Endothelial cell of umbilical vein (primary cell): ENCODE results near the gene SRGN.

Source experiments
- EZH2 ChIP-seq: IDR thresholded peaks from 2 replicates; pipeline ENCODE4 v1.6.1; 2012; ENCODE audit warnings: borderline replicate concordance, low read depth, mild to moderate bottlenecking, moderate library complexity, low read length, inconsistent platforms; ENCODE audit not compliant: severe bottlenecking
- POLR2A ChIP-seq: IDR thresholded peaks from 2 replicates; pipeline ENCODE4 v1.6.1; 2012; ENCODE audit warnings: low read depth, mild to moderate bottlenecking, control low read depth, low read length
- POLR2AphosphoS5 ChIP-seq: IDR thresholded peaks from 2 replicates; pipeline ENCODE4 v1.6.1; 2012; ENCODE audit warnings: low read depth, mild to moderate bottlenecking, control low read depth, low read length, moderate library complexity; ENCODE audit not compliant: insufficient read depth
- TF ChIP-seq, protein P1 (sequence below), 2 donors: IDR thresholded peaks; 1 replicate in 1 of 2; 2 replicates in 1 of 2; pipeline ENCODE4 v1.5.1; 2011; ENCODE audit warnings: low read length in 2 of 2, mild to moderate bottlenecking in 2 of 2, moderate library complexity in 2 of 2, control low read depth in 1 of 2, inconsistent platforms in 1 of 2, low read depth in 1 of 2; ENCODE audit not compliant: insufficient read depth in 1 of 2; ENCODE audit errors: extremely low read depth in 1 of 2

DNA sequence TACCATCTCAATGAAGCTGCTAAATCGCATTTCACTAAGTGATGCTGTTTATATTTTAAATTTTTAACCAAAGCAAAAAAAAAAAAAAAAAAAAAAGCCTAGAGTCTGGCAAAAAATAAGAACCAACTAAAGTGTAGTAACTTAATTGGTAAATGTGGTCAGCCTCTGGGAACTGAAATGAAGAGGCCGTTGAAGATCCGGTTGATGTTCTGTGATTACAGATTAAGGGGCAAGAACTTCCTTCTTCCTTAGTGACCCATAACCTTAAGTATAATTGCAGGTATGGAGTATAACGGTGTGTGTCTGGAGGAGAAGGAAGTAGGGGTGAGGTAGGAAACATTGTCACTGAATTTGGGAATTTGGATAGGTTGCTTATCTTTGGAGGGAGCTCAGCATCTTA is 7.7 kb upstream of the SRGN start:
- TF ChIP-seq, protein P1, sequence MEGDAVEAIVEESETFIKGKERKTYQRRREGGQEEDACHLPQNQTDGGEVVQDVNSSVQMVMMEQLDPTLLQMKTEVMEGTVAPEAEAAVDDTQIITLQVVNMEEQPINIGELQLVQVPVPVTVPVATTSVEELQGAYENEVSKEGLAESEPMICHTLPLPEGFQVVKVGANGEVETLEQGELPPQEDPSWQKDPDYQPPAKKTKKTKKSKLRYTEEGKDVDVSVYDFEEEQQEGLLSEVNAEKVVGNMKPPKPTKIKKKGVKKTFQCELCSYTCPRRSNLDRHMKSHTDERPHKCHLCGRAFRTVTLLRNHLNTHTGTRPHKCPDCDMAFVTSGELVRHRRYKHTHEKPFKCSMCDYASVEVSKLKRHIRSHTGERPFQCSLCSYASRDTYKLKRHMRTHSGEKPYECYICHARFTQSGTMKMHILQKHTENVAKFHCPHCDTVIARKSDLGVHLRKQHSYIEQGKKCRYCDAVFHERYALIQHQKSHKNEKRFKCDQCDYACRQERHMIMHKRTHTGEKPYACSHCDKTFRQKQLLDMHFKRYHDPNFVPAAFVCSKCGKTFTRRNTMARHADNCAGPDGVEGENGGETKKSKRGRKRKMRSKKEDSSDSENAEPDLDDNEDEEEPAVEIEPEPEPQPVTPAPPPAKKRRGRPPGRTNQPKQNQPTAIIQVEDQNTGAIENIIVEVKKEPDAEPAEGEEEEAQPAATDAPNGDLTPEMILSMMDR (IDR thresholded peaks at IDR 0.05; ENCODE audit: extremely low read depth in 1 of 2, insufficient read depth in 1 of 2, low read depth in 1 of 2, low read length in 2 of 2), result no peak
- TF ChIP-seq EZH2 (no peak), POLR2A (no peak), POLR2AphosphoS5 (no peak)
